Fibroblast of lung (primary cell): ENCODE measurements around the gene EMC8.

Source experiments
- CTCF ChIP-seq, 2 donors: IDR thresholded peaks in 1 of 2; conservative IDR thresholded peaks in 1 of 2; 1 replicate in 1 of 2; 2 replicates in 1 of 2; pipeline ENCODE4 v1.5.1; 2011 to 2012; ENCODE audit warnings: low read length in 2 of 2, control low read depth in 1 of 2, inconsistent platforms in 1 of 2, low read depth in 1 of 2, mild to moderate bottlenecking in 1 of 2
- EZH2 ChIP-seq: IDR thresholded peaks from 2 replicates; pipeline ENCODE4 v1.5.1; 2012; ENCODE audit warnings: low read length, control low read depth, mild to moderate bottlenecking; ENCODE audit errors: missing control alignments

GRCh38 chr16:85730186-85730465 is 69.2 kb downstream of the EMC8 start:
- TF ChIP-seq CTCF (conservative IDR thresholded peaks at IDR 0.05 in 1 of 2, IDR thresholded peaks at IDR 0.05 in 1 of 2; ENCODE audit: low read depth in 1 of 2, low read length in 2 of 2) (no peak), EZH2 (no peak)
